H1 (cell line): ENCODE measurements around the gene SCAF1.

ENCODE experiments used
- CBX8 ChIP-seq: fragments of 300-800, 300-1000 bp; sonication (generic); IDR thresholded peaks from 2 replicates; pipeline ENCODE4 v1.7.1; 2016; ENCODE audit warnings: low read depth, low read length, borderline replicate concordance
- CHD1 ChIP-seq: IDR thresholded peaks from 2 replicates; pipeline ENCODE4 v1.6.1; 2012; ENCODE audit warnings: low read depth, low read length, improper control_type of control experiment
- CTCF ChIP-seq, 3 experiments: IDR thresholded peaks; 1 replicate in 2 of 3; 2 replicates in 1 of 3; pipeline versions ENCODE4 v1.5.1 to v1.6.1; 2011; ENCODE audit warnings: low read length in 3 of 3, mild to moderate bottlenecking in 3 of 3, inconsistent platforms in 2 of 3, low read depth in 1 of 3, moderate library complexity in 1 of 3; ENCODE audit not compliant: insufficient read depth in 1 of 3; ENCODE audit errors: control extremely low read depth in 1 of 3
- GABPA ChIP-seq: IDR thresholded peaks from 2 replicates; pipeline ENCODE4 v1.6.1; 2011; ENCODE audit warnings: mild to moderate bottlenecking, low read length, moderate library complexity, borderline replicate concordance; ENCODE audit not compliant: insufficient read depth
- HDAC2 ChIP-seq, 2 experiments: fragments of 300-600 bp in 1 of 2; sonication (generic) in 1 of 2; IDR thresholded peaks; 2 replicates each; pipeline ENCODE4 v1.6.1; 2011 to 2012; ENCODE audit warnings: low read depth in 2 of 2, low read length in 2 of 2, mild to moderate bottlenecking in 2 of 2, moderate library complexity in 2 of 2, borderline replicate concordance in 1 of 2, inconsistent platforms in 1 of 2
- JUND ChIP-seq: IDR thresholded peaks from 2 replicates; pipeline ENCODE4 v1.6.1; 2011; ENCODE audit warnings: mild to moderate bottlenecking, improper control_type of control experiment, low read length
- POLR2A ChIP-seq, 2 experiments: IDR thresholded peaks; 1 replicate in 1 of 2; 2 replicates in 1 of 2; pipeline ENCODE4 v1.6.1; 2011; ENCODE audit warnings: low read depth in 2 of 2, low read length in 2 of 2, mild to moderate bottlenecking in 2 of 2; ENCODE audit errors: control extremely low read depth in 1 of 2
- RNF2 ChIP-seq: fragments of 200-900, 300-1000 bp; sonication (generic); IDR thresholded peaks from 2 replicates; pipeline ENCODE4 v1.7.1; 2016; ENCODE audit warnings: borderline replicate concordance, low read depth, mild to moderate bottlenecking, antibody characterized with exemption, low read length; ENCODE audit not compliant: poor library complexity, severe bottlenecking; ENCODE audit errors: missing control alignments
- YY1 ChIP-seq: IDR thresholded peaks from 2 replicates; pipeline ENCODE4 v1.6.1; 2011; ENCODE audit warnings: low read depth, mild to moderate bottlenecking, low read length

- TF ChIP-seq JUND (no peak), RNF2 (no peak), CTCF (IDR thresholded peaks at IDR 0.05; ENCODE audit: control extremely low read depth in 1 of 3, insufficient read depth in 1 of 3, low read depth in 1 of 3, low read length in 3 of 3) (no peak), CBX8 (no peak), CHD1 (no peak), GABPA (no peak), YY1 (no peak), POLR2A (IDR thresholded peaks at IDR 0.05; ENCODE audit: control extremely low read depth in 1 of 2, low read depth in 2 of 2, low read length in 2 of 2) (no peak), HDAC2 (IDR thresholded peaks at IDR 0.05; ENCODE audit: borderline replicate concordance in 1 of 2, low read depth in 2 of 2, low read length in 2 of 2) (no peak)
Measured at GRCh38 chr19:49642492-49643035, 555 bp downstream of the SCAF1 start.
